SK-N-SH (cell line): ENCODE results near the gene DENND2C. TPM values are rescaled to one million over a fixed set of nuclear protein-coding genes. Genes with fewer than 3 reads are reported as not detected.

Experiments
- CTCF ChIA-PET: fragments of 300-600, 350-600 bp; formaldehyde crosslinking; extraction: SDS; loops from one replicate; lab custom pipeline; 2021; lab: Yijun Ruan, JAX
- POLR2A ChIA-PET: fragments of 350-600 bp; sonication (Branson Sonifier 250); formaldehyde crosslinking; extraction: SDS; loops from one replicate; lab custom pipeline; 2020; ENCODE audit warnings: antibody characterized with exemption, inconsistent platforms; lab: Yijun Ruan, JAX
- DNase-seq: peaks from one replicate; pipeline ENCODE4 v3.0.0; 2012
- H2AFZ ChIP-seq: fragments of 200-600 bp; sonication (generic); 2 replicates; pipeline ENCODE4 v1.8.1; 2016; ENCODE audit warnings: antibody characterized with exemption, mild to moderate bottlenecking, low read depth
- H3F3A ChIP-seq: fragments of 200-600 bp; sonication (generic); replicated peaks from 2 replicates; pipeline ENCODE3; 2016; ENCODE audit warnings: antibody characterized with exemption, mild to moderate bottlenecking; ENCODE audit not compliant: insufficient read depth
- H3K27ac ChIP-seq, 2 experiments: fragments of 200-500 bp in 1 of 2; fragments of 200-600 bp in 1 of 2; sonication (Bioruptor generic) in 1 of 2; sonication (generic), shearing (Covaris generic) in 1 of 2; 2 replicates each; pipeline versions ENCODE4 v1.5.1 to v1.6.1; 2014 to 2016; ENCODE audit warnings: low read depth in 2 of 2, inconsistent platforms in 1 of 2, low read length in 1 of 2, mild to moderate bottlenecking in 1 of 2, mixed read lengths in 1 of 2
- H3K27me3 ChIP-seq: fragments of 200-600 bp; sonication (generic), shearing (Covaris generic); 2 replicates; pipeline ENCODE4 v1.6.1; 2016; ENCODE audit warnings: mixed run types; ENCODE audit not compliant: insufficient read depth
- H3K36me3 ChIP-seq, 2 experiments: fragments of 200-500 bp in 1 of 2; fragments of 200-600 bp in 1 of 2; sonication (Bioruptor generic) in 1 of 2; sonication (generic) in 1 of 2; replicated peaks in 1 of 2; 2 replicates each; pipeline versions ENCODE3 to v1.5.1; 2014 to 2016; ENCODE audit warnings: low read length in 1 of 2, mild to moderate bottlenecking in 1 of 2; ENCODE audit not compliant: insufficient read depth in 2 of 2, control insufficient read depth in 1 of 2
- H3K4me1 ChIP-seq, 2 experiments: fragments of 200-500 bp in 1 of 2; fragments of 200-600 bp in 1 of 2; sonication (Bioruptor generic) in 1 of 2; sonication (generic), shearing (Covaris generic) in 1 of 2; 2 replicates each; pipeline versions ENCODE4 v1.5.1 to v1.6.1; 2014 to 2016; ENCODE audit warnings: low read depth in 1 of 2, low read length in 1 of 2, mixed run types in 1 of 2; ENCODE audit not compliant: insufficient read depth in 2 of 2, control insufficient read depth in 1 of 2
- H3K4me2 ChIP-seq: fragments of 200-600 bp; sonication (generic), shearing (Covaris generic); 2 replicates; pipeline ENCODE4 v1.6.1; 2017; ENCODE audit warnings: mixed run types
- H3K4me3 ChIP-seq, 2 experiments: fragments of 200-500 bp in 1 of 2; fragments of 200-600 bp in 1 of 2; sonication (Bioruptor generic) in 1 of 2; sonication (generic), shearing (Covaris generic) in 1 of 2; 2 replicates each; pipeline versions ENCODE4 v1.5.1 to v1.8.1; 2014 to 2016; ENCODE audit warnings: low read depth in 2 of 2, inconsistent platforms in 1 of 2, low read length in 1 of 2, mild to moderate bottlenecking in 1 of 2, mixed read lengths in 1 of 2, moderate library complexity in 1 of 2
- H3K79me2 ChIP-seq: fragments of 200-600 bp; sonication (generic); 2 replicates; pipeline ENCODE4 v1.8.1; 2017; ENCODE audit warnings: mild to moderate bottlenecking; ENCODE audit not compliant: insufficient read depth
- H3K9ac ChIP-seq: fragments of 200-600 bp; sonication (generic); 2 replicates; pipeline ENCODE4 v1.6.1; 2017; ENCODE audit warnings: mixed run types
- H3K9me2 ChIP-seq: fragments of 200-600 bp; sonication (generic); 2 replicates; pipeline ENCODE4 v1.6.1; 2017; ENCODE audit warnings: mixed run types
- H3K9me3 ChIP-seq: fragments of 200-600 bp; sonication (generic); 2 replicates; pipeline ENCODE4 v1.6.1; 2017; ENCODE audit warnings: mixed run types, mild to moderate bottlenecking, moderate library complexity
- H4K20me1 ChIP-seq: fragments of 200-600 bp; sonication (generic); 2 replicates; pipeline ENCODE4 v1.6.1; 2017; ENCODE audit warnings: mild to moderate bottlenecking, mixed run types; ENCODE audit not compliant: insufficient read depth
- CTCF ChIP-seq: fragments of 200-600 bp; sonication (generic); IDR thresholded peaks from 2 replicates; pipeline ENCODE4 v1.6.1; 2017; ENCODE audit warnings: antibody characterized with exemption, mild to moderate bottlenecking, moderate library complexity
- ELF1 ChIP-seq: IDR thresholded peaks from 2 replicates; pipeline ENCODE4 v1.4.0; 2012
- EP300 ChIP-seq, 2 experiments: IDR thresholded peaks; 2 replicates each; pipeline versions ENCODE4 v1.4.0 to v1.6.1; 2012; ENCODE audit warnings: borderline replicate concordance in 1 of 2, low read depth in 1 of 2, low read length in 1 of 2
- EZH2phosphoT487 ChIP-seq: fragments of 200-600 bp; sonication (generic); IDR thresholded peaks from 2 replicates; pipeline ENCODE4 v1.6.1; 2017; ENCODE audit warnings: low read depth, mixed run types, mild to moderate bottlenecking, antibody characterized with exemption, moderate library complexity, borderline replicate concordance
- FOSL2 ChIP-seq: IDR thresholded peaks from 2 replicates; pipeline ENCODE4 v1.4.0; 2012; ENCODE audit warnings: low read depth, mild to moderate bottlenecking, moderate library complexity, borderline replicate concordance
- FOXJ3 ChIP-seq: sonication (generic); formaldehyde crosslinking; IDR thresholded peaks from 2 replicates; pipeline ENCODE4 v1.5.1; 2020; ENCODE audit warnings: mild to moderate bottlenecking, missing genetic modification reagents
- FOXM1 ChIP-seq: IDR thresholded peaks from 2 replicates; pipeline ENCODE4 v1.4.0; 2012; ENCODE audit warnings: low read depth, mild to moderate bottlenecking
- GATA2 ChIP-seq: sonication (generic); formaldehyde crosslinking; IDR thresholded peaks from 2 replicates; pipeline ENCODE4 v1.5.0; 2020; ENCODE audit warnings: mild to moderate bottlenecking, missing genetic modification reagents
- IRF3 ChIP-seq: fragments of 150-350 bp; IDR thresholded peaks from 2 replicates; pipeline ENCODE4 v1.6.1; 2016; ENCODE audit warnings: mild to moderate bottlenecking, low read depth, low read length
- JUND ChIP-seq: IDR thresholded peaks from 2 replicates; pipeline ENCODE4 v1.4.0; 2012
- MXI1 ChIP-seq: IDR thresholded peaks from 2 replicates; pipeline ENCODE4 v1.6.1; 2012; ENCODE audit warnings: mild to moderate bottlenecking, low read depth, low read length, improper control_type of control experiment
- NFIC ChIP-seq: IDR thresholded peaks from 2 replicates; pipeline ENCODE4 v1.4.0; 2012; ENCODE audit warnings: borderline replicate concordance
- NRF1 ChIP-seq: IDR thresholded peaks from 2 replicates; pipeline ENCODE4 v1.6.1; 2012; ENCODE audit warnings: low read depth, mild to moderate bottlenecking, low read length
- POLR2AphosphoS5 ChIP-seq: IDR thresholded peaks from 2 replicates; pipeline ENCODE4 v1.6.1; 2012; ENCODE audit warnings: low read depth, low read length
- RAD21 ChIP-seq: IDR thresholded peaks from 2 replicates; pipeline ENCODE4 v1.6.1; 2012; ENCODE audit warnings: mild to moderate bottlenecking, low read length
- RCOR1 ChIP-seq: fragments of 150-350 bp; IDR thresholded peaks from 2 replicates; pipeline ENCODE4 v1.6.1; 2017; ENCODE audit warnings: antibody characterized with exemption, low read length
- REST ChIP-seq: IDR thresholded peaks from 2 replicates; pipeline ENCODE4 v1.6.1; 2012; ENCODE audit warnings: mild to moderate bottlenecking, low read depth, low read length, moderate library complexity
- RXRA ChIP-seq: IDR thresholded peaks from 2 replicates; pipeline ENCODE4 v1.4.0; 2012; ENCODE audit warnings: low read depth, mild to moderate bottlenecking, borderline replicate concordance
- SIN3A ChIP-seq: IDR thresholded peaks from 2 replicates; pipeline ENCODE4 v1.6.1; 2012; ENCODE audit warnings: low read depth, mild to moderate bottlenecking, low read length, moderate library complexity, borderline replicate concordance
- SMC3 ChIP-seq: IDR thresholded peaks from 2 replicates; pipeline ENCODE4 v1.6.1; 2012; ENCODE audit warnings: low read depth, low read length, improper control_type of control experiment
- TAF1 ChIP-seq: IDR thresholded peaks from 2 replicates; pipeline ENCODE4 v1.6.1; 2012; ENCODE audit warnings: low read depth, mild to moderate bottlenecking, low read length, moderate library complexity, borderline replicate concordance
- YY1 ChIP-seq: IDR thresholded peaks from 2 replicates; pipeline ENCODE4 v1.4.0; 2012; ENCODE audit warnings: low read depth, mild to moderate bottlenecking
- WGBS: methylation state at CpG from one replicate; pipeline ENCODE4 v1.1.6; 2017; ENCODE audit warnings: low lambda C conversion rate; 5-methylcytosine and 5-hydroxymethylcytosine counted together
- polyA plus RNA-seq, 3 experiments: library from polyadenylated mRNA; depleted of rRNA; stranded (reverse); fragments of >200 nt; gene quantifications; 2 replicates each; pipeline ENCODE4 v1.2.3, GENCODE V29; 2012
- TF ChIP-seq, protein P1 (sequence below): IDR thresholded peaks from 2 replicates; pipeline ENCODE4 v1.4.0; 2012; ENCODE audit warnings: low read depth

DENND2C gene
- polyA plus RNA-seq, 1 of the 3 experiments (the other 2 are of a cell fraction): 0.03 TPM

DNA sequence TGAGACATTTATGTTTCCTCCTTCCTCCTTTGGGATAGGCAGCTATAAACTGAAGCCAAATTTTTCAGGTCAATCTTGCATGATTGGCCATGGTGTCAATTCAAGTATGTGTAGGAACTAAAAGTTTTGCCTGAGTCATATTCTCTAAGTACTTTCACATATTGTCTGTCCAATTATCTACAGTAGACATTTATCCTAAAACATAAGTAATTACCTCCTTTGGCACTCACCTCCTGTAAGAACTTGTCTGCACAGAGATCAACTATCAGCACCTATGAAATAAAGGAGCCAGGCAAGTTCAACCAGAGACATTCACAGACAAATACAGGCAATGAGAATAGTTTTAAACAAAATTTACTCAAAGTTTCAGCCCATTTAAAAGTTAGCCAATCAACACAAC, 74.2 kb downstream of the DENND2C start:
- no peaks in the 10 kb centered on the region for H4K20me1 ChIP-seq
- CTCF ChIA-PET: interaction anchor here (1.4 kb wide), 1 partner anchor 15 kb away, joined by 3 read pairs; the partner anchor contains the start of gene BCAS2
- H3K4me1 ChIP-seq: no peaks in the 10 kb centered on the region
- no peaks in the 10 kb centered on the region; the same call in 1 of the 2 replicates for H3K9me2 ChIP-seq
- no peak overlapping the region for H3K4me3 ChIP-seq
- no peaks in the 10 kb centered on the region for H3K27me3 ChIP-seq
- H3K9me3 ChIP-seq: no peaks in the 10 kb centered on the region
- H3K79me2 ChIP-seq: no peaks in the 10 kb centered on the region
- H3K9ac ChIP-seq: no peak overlapping the region
- H3K4me2 ChIP-seq: no peak overlapping the region
- H2AFZ ChIP-seq: no peak overlapping the region
- POLR2A ChIA-PET: no interaction called here
- no peaks in the 10 kb centered on the region for H3F3A ChIP-seq
- no peaks in the 10 kb centered on the region for H3K36me3 ChIP-seq
- TF ChIP-seq EZH2phosphoT487 (no peak), CTCF (no peak), NFIC (no peak), POLR2AphosphoS5 (no peak), MXI1 (no peak), SMC3 (no peak), RAD21 (no peak), ELF1 (no peak), RCOR1 (no peak), TAF1 (no peak), YY1 (no peak), RXRA (no peak), EP300 (IDR thresholded peaks at IDR 0.05; ENCODE audit: borderline replicate concordance in 1 of 2, low read depth in 1 of 2, low read length in 1 of 2) (no peak), SIN3A (no peak), JUND (no peak)
- TF ChIP-seq, protein P1, sequence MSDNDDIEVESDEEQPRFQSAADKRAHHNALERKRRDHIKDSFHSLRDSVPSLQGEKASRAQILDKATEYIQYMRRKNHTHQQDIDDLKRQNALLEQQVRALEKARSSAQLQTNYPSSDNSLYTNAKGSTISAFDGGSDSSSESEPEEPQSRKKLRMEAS: no peak
- no peak for DNase-seq
- no peak overlapping the region for H3K27ac ChIP-seq

- no peak for DNase-seq
- POLR2A ChIA-PET: no interaction called here
- Histone ChIP-seq H3K4me3 (no peak overlapping the region), H3K79me2 (no peaks in the 10 kb centered on the region), H3K27ac (no peak overlapping the region), H3K4me1 (no peaks in the 10 kb centered on the region), H3K9me2 (no peaks in the 10 kb centered on the region; the same call in 1 of the 2 replicates), H3K9ac (no peak overlapping the region), H3K9me3 (no peaks in the 10 kb centered on the region), H3K27me3 (no peaks in the 10 kb centered on the region), H2AFZ (no peak overlapping the region), H3K4me2 (no peak overlapping the region), H3K36me3 (no peaks in the 10 kb centered on the region), H4K20me1 (no peaks in the 10 kb centered on the region), H3F3A (no peaks in the 10 kb centered on the region)
- CTCF ChIA-PET: interaction anchor here (0.7 to 1.4 kb wide), 2 partner anchors 13 to 35 kb away, joined by 3 read pairs; partner anchors contain the start of gene BCAS2
- WGBS: 27% methylated on average over 3 of the region's 3 CpGs
- TF ChIP-seq RXRA (no peak), NRF1 (no peak), FOXJ3 (CRISPR knock-in tag) (no peak), RAD21 (no peak), RCOR1 (no peak), REST (no peak), POLR2AphosphoS5 (no peak), SMC3 (no peak), YY1 (no peak), JUND (no peak), GATA2 (no peak), FOXM1 (no peak), FOSL2 (no peak), EZH2phosphoT487 (no peak), NFIC (no peak), SIN3A (no peak), ELF1 (no peak), IRF3 (no peak)
Observed at GRCh38 chr1:114594046-114594445, 75.8 kb downstream of the DENND2C start.
